ENCODE data around the gene CARS2.
"Not testable (repeated sequence)": the region's sequence is repeated elsewhere in the genome, so short reads cannot be mapped to it uniquely, and the experiment has no call there.

CARS2 gene

GRCh38 chr13:110683921-110684320, 22.0 kb downstream of the CARS2 start:
- no peak for DNase-seq (ENCODE audit: low read depth in 4 of 4, low spot score in 1 of 4)

GRCh38 chr13:110683203-110683883, 22.6 kb downstream of the CARS2 start:
- DNase-seq (ENCODE audit: low read depth in 4 of 4, low spot score in 1 of 4), result no peak

GRCh38 chr13:110682746-110683145, 23.2 kb downstream of the CARS2 start:
- no peak for DNase-seq (ENCODE audit: low read depth in 4 of 4, low spot score in 1 of 4)

GRCh38 chr13:110681868-110682550, 23.9 kb downstream of the CARS2 start:
- no peak for DNase-seq (ENCODE audit: low read depth in 4 of 4, low spot score in 1 of 4)

- no peak for DNase-seq (ENCODE audit: low read depth in 4 of 4, low spot score in 1 of 4)
Measured at GRCh38 chr13:110680852-110681251, 25.1 kb downstream of the CARS2 start.

- DNase-seq (ENCODE audit: low read depth in 4 of 4, low spot score in 1 of 4), result no peak
Measured at GRCh38 chr13:110677731-110678545, 28.0 kb downstream of the CARS2 start.

GRCh38 chr13:110676595-110677587, 29.0 kb downstream of the CARS2 start:
- DNase-seq (ENCODE audit: low read depth in 4 of 4, low spot score in 1 of 4), result peak in 1 of 4 experiments; percentile 21

- DNase-seq (ENCODE audit: low read depth in 4 of 4, low spot score in 1 of 4), result not testable (repeated sequence)
Measured at GRCh38 chr13:110669814-110670213, 36.1 kb downstream of the CARS2 start.

GRCh38 chr13:110669036-110669435, 36.9 kb downstream of the CARS2 start:
- no peak for DNase-seq (ENCODE audit: low read depth in 4 of 4, low spot score in 1 of 4)

GRCh38 chr13:110666255-110666533, 39.7 kb downstream of the CARS2 start:
- no peak for DNase-seq (ENCODE audit: low read depth in 4 of 4, low spot score in 1 of 4)

GRCh38 chr13:110665491-110666254, 40.2 kb downstream of the CARS2 start:
- DNase-seq (ENCODE audit: low read depth in 4 of 4, low spot score in 1 of 4), result no peak

GRCh38 chr13:110664673-110665072, 41.2 kb downstream of the CARS2 start:
- no peak for DNase-seq (ENCODE audit: low read depth in 4 of 4, low spot score in 1 of 4)

GRCh38 chr13:110664041-110664440, 41.9 kb downstream of the CARS2 start:
- no peak for DNase-seq (ENCODE audit: low read depth in 4 of 4, low spot score in 1 of 4)

- no peak for DNase-seq (ENCODE audit: low read depth in 4 of 4, low spot score in 1 of 4)
Measured at GRCh38 chr13:110663491-110663890, 42.4 kb downstream of the CARS2 start.

- DNase-seq (ENCODE audit: low read depth in 4 of 4, low spot score in 1 of 4), result no peak
Measured at GRCh38 chr13:110662777-110663443, 43.0 kb downstream of the CARS2 start.

GRCh38 chr13:110662091-110662490, 43.8 kb downstream of the CARS2 start:
- no peak for DNase-seq (ENCODE audit: low read depth in 4 of 4, low spot score in 1 of 4)

GRCh38 chr13:110661256-110661655, 44.7 kb downstream of the CARS2 start:
- no peak for DNase-seq (ENCODE audit: low read depth in 4 of 4, low spot score in 1 of 4)

GRCh38 chr13:110658218-110658911, 47.6 kb downstream of the CARS2 start:
- not testable (repeated sequence) for DNase-seq (ENCODE audit: low read depth in 4 of 4, low spot score in 1 of 4)

- DNase-seq (ENCODE audit: low read depth in 4 of 4, low spot score in 1 of 4), result no peak
Measured at GRCh38 chr13:110657196-110657595, 48.7 kb downstream of the CARS2 start.
